IPS-11a (cell line): Measurements from ENCODE around the gene TUBGCP2.

Experiments used
- H3K4me3 ChIP-seq: one replicate; pipeline ENCODE4 v1.5.1; 2013; ENCODE audit warnings: low read depth, low read length, control low read depth

Gene TUBGCP2

GRCh38 chr10:133344236-133344635 is 35.6 kb upstream of the TUBGCP2 start:
- H3K4me3 ChIP-seq: no peak overlapping the region

GRCh38 chr10:133343558-133343957 is 34.9 kb upstream of the TUBGCP2 start:
- H3K4me3 ChIP-seq: no peak overlapping the region

- no peak overlapping the region for H3K4me3 ChIP-seq
Measured at GRCh38 chr10:133342942-133343341, 34.3 kb upstream of the TUBGCP2 start.

DNA sequence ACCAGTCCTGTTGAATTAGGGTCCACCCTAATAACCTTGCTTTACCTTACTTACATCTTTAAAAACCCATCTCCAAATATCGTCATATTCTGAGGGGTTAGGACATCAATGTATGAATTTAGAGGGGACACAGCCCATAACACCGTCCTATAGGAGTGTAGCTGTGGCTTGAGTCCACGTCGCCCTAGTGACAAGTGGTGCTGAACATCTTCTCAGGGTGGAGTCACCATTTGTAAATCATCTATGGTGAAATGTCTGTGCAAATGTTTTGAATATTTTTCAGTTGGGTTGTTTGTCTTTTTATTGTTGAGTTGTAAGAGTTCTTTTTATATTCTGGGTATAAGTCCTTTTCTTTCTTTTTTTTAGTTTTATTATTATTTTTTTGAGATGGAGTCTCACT is 33.3 kb upstream of the TUBGCP2 start:
- H3K4me3 ChIP-seq: no peak overlapping the region

DNA sequence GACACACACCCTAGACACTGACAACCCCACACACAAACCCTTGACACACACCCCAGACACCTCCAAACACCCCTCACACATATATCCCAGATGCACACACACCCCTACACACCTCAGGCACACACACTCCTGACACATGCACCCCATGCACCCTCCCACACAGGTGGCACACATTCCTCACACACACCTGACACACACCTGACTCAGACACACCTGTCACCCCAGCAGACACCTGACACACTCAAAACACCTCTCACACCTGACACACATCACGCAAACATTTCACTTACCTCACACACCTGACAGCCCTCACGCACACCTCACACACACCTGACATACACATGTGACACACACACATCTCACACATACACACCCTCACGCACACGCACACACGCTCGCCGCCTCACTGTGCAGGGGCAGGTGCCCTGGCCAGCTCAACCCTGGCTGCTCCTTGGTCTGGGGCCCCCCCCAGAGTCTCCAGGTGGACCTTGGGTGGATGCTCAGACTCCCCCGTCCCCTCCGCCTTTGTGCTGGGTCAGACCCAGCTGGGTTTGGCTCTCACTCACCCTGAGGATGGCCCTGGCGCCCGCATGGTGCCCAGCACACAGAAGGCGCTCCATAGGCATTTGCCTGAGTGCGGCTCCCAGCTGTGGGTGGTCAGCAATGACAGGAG is 31.2 kb upstream of the TUBGCP2 start:
- H3K4me3 ChIP-seq: no peak overlapping the region

DNA sequence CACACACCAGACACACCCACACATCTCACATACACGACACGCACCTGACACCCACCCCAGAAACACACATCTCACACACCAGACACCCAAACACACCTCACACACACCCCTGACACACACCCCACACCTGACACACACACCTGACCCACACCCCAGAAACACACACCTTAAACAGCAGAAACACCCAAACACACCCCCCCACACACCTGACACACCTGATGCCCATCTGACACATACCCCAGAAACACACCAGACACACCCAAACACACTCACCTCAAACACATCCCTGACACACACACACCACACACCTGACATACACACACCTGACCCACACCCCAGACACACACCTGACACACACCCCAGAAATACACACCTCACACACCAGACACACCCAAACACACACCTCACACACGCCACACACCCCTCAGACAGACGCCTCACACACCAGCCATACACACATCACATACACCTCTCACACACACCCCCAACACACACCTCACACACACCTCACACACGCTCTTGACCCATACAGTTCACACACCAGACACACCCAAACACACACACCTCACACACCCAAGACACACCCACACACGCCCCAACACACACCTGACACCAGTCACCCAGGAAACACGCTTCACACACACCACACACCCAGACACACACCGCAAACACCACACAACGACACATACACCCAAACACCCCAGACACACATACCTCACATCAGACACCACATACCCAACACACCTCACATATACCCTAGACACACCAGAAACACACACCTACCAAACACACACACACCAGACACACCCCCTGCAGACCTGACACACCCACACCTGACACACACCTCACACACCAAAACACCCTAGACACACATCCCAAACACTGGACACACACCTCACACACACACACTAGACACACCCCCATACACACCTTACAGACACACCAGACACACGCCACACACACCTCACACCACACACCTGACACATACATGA is 29.7 kb upstream of the TUBGCP2 start:
- no peak overlapping the region for H3K4me3 ChIP-seq

- H3K4me3 ChIP-seq: no peak overlapping the region
Measured at GRCh38 chr10:133337370-133337725, 28.7 kb upstream of the TUBGCP2 start.

DNA sequence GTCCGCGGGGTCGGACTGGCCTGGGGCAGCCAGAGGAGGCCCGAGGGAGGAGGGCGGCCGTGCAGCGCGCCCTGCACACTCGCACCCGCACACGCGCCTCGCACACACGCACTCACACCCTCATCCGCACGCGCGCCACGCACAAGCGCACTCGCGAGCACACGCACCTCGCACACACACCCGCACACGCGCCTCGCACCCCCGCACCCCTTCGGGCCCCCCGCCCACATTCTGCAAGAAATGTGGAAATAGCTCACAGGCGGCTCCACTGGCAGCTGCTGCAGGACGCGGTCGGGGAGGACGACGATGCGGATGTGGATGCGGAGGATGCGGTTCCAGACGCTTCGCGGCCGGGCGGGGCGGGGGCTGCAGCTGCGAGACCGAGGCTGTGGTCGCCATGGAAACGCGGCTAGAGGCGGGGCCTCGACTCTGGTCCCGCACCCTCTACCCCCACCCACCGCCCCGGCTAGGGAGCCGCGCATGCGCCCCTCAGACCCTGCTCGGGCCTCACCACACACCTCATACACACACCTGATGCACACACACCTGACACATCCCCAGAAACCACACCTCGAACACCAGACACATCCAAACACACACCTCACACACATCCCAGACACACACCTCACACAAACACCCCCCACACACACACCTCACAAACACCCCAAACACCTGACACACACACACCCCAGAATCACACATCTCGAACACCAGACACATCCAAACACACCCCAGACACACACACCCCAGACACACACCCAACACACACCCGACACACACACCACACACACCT is 28.1 kb upstream of the TUBGCP2 start, which contains the start of gene CALY:
Gene CALY (minus strand): TSS at position 320 of the 793 bp plus-strand sequence. CDS start 7,907 bp downstream, outside the sequence.
- H3K4me3 ChIP-seq: no peak within 1 kb of the TSS

DNA sequence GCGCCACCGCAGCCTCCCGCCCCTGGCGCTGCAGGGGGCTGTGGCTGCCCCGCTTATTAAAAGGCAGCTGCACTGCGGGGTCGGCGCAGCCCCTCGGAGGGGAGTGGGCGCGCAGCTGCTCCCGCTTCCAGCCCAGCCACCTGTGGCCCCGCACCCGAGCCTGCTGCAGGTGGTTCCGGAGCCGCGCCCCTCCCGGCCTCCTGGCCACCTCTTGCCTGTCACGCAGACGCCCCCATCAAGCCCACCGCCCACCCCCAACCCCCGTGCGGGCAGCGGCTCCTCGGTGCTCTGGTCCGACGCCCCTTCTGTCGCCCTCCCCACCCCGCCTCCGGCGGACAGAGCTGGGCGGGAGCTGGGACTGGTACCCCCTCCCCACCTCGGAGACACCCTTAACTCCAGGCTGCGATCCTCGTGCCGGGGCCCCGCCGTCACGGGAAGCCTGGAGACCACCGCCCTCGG is 27.5 kb upstream of the TUBGCP2 start:
- no peak overlapping the region for H3K4me3 ChIP-seq

GRCh38 chr10:133335246-133336117 is 26.8 kb upstream of the TUBGCP2 start:
- peak overlapping the region; percentile 13 for H3K4me3 ChIP-seq

- no peak overlapping the region for H3K4me3 ChIP-seq
Measured at GRCh38 chr10:133334503-133335245, 26.0 kb upstream of the TUBGCP2 start.

GRCh38 chr10:133332936-133333699 is 24.4 kb upstream of the TUBGCP2 start:
- no peak overlapping the region for H3K4me3 ChIP-seq

DNA sequence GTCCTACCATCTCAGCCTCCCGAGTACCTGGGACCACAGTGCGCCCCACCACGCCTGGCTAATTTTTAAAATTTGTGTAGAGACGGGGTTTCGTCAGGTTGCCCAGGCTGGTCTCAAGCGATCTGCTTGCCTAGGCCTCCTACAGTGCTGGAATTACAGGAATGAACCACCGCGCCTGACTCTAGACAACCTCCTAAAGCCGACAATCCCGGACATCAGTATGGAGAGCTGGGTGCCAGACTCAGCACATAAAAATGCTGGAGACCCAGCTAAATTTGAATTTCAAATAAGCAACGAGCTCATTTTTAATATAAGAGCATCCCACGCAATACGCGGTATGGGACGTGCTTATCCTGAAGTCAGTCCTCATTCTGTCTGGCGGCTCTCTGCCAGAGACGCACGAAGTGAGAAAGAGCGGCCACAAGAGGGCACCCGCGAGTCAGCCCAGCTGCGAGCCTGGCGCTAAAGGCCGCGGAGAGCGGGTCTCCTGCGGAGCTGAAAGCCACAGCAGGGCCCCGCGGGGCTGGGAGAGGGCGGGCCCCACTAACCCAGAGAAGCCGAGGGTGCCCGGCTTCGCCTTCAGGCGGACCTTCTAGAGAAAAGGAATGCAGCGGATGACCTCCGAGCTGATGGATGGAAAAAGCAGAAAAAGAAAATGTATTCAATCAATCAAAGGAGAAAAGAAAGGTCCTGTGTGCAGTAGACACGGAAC is 21.0 kb upstream of the TUBGCP2 start:
- no peak overlapping the region for H3K4me3 ChIP-seq

DNA sequence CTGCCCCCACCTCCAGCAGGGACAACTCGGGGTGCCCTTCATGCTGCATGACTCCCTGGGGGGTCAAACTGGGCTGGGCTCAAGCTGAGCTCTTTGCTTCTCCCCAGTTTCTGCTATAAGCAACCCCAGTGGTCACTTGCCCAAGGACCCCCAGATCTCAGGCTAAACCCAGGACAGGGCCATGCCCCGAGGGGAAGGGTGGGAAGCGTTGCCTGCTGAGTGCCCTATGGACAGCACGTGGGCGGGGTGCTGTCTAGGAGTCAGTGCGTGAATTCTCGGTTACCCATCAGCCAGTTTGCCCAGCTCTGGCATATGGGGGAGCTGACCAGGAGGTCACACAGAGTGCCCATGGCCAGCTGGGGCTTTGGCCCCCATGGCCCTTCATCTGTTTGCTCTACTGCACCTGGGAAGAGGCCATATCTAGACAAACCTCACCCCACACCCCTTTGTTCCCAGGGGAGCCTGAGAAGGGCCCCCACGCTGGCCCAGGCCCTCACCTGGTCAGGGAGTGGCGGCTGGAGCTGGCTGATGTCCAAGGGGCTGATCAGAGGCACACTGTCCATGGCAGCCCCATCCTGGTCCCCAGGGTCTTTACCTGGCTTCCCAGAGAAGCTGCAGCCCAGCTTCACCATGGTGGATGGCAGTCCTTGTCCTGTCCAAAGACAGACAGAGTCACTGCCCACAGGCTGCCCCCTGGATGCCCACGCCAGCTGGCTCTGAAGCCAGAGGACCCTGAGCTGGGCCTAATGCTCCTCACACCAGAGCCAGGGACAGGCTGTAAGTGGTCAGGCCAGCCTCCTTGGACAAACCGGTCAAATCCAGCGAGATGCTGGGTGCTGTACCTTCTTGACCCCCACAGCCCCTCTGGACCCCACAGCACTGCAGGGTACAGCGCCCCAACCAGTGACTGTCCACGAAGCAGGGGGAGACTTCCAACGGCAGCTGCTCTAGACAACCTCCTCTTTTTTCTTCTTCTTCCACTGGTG is 20.0 kb upstream of the TUBGCP2 start:
- H3K4me3 ChIP-seq: no peak overlapping the region

DNA sequence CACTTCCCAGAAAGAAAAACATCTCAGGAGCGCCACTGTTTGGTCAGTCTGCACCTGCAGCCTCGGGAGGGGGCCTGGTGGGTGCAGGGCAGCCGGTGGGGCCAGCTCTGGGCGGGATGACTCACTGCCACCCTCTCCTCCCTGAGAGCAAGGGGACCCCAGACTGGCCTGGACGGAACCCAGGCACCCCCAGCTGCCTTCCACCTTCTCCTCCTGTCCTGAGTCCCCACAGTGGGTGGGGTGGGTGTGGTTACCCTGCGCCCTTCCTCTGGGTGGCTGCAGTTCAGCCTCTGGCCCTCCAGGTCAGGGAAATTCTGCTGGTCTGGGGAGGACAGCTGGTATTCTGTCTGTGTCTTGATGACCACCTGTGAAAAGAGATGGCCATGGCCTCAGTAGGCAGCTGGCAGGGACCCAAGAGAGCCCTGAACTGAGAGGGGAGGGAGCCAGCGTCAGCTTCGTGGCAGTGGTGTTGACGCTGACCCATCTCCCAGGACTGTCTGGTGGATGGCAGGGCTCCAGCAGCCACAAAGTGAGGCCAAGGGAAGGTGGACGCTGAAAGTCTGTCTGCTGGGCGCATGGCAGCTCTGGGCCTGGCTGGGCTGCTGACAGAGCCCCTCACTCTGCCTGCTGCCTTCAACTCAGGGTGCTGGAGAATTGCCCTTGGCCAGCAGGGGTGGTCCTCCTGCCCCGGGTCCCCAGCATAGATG is 19.1 kb upstream of the TUBGCP2 start:
- no peak overlapping the region for H3K4me3 ChIP-seq
